BLaER1 (cell line): ENCODE measurements around the gene TTC31.
A peak's percentile ranks its signal among the peaks of the same experiment; 100 is the strongest.

ENCODE experiments used
- H3K27ac ChIP-seq: shearing (Covaris generic); formaldehyde crosslinking; 2 replicates; pipeline ENCODE4 v1.8.1; 2022
- H3K27me3 ChIP-seq: shearing (Covaris generic); formaldehyde crosslinking; 2 replicates; pipeline ENCODE4 v1.8.1; 2022
- H3K36me3 ChIP-seq: shearing (Covaris generic); formaldehyde crosslinking; 2 replicates; pipeline ENCODE4 v1.8.1; 2022
- H3K4me1 ChIP-seq: shearing (Covaris generic); formaldehyde crosslinking; 2 replicates; pipeline ENCODE4 v1.8.1; 2022
- H3K4me2 ChIP-seq: shearing (Covaris generic); formaldehyde crosslinking; 2 replicates; pipeline ENCODE4 v1.8.1; 2022
- H3K4me3 ChIP-seq: shearing (Covaris generic); formaldehyde crosslinking; 2 replicates; pipeline ENCODE4 v1.8.1; 2022
- H3K9ac ChIP-seq: shearing (Covaris generic); formaldehyde crosslinking; 2 replicates; pipeline ENCODE4 v1.8.1; 2022
- H3K9me3 ChIP-seq: shearing (Covaris generic); formaldehyde crosslinking; 2 replicates; pipeline ENCODE4 v1.8.1; 2022
- H4K20me1 ChIP-seq: shearing (Covaris generic); formaldehyde crosslinking; 2 replicates; pipeline ENCODE4 v1.8.1; 2022
- Cebpa-rat ChIP-seq: shearing (Covaris generic); IDR thresholded peaks from 2 replicates; pipeline ENCODE4 v1.8.1; 2022

The TTC31 gene

GRCh38 chr2:74514368-74515270, 31.7 kb downstream of the TTC31 start, which contains the start of gene TLX2:
Gene TLX2 (plus strand): TSS chr2:74514450. CDS start chr2:74514807, 357 bp downstream.
- peak within 1 kb of the TSS; percentile 41; the same call in 1 of the 2 replicates for H3K4me3 ChIP-seq
- peak within 1 kb of the TSS; percentile 47 for H3K4me2 ChIP-seq
- H4K20me1 ChIP-seq: peaks cover 39% of the 10 kb centered on the region
- no peaks in the 10 kb centered on the region for H3K36me3 ChIP-seq
- TF ChIP-seq Cebpa-rat: no peak
- peaks cover 100% of the 10 kb centered on the region for H3K27me3 ChIP-seq
- no peak within 1 kb of the TSS for H3K9ac ChIP-seq
- H3K27ac ChIP-seq: no peak within 1 kb of the TSS
- peaks cover 16% of the 10 kb centered on the region for H3K4me1 ChIP-seq
- peaks cover 27% of the 10 kb centered on the region; the same call in 1 of the 2 replicates for H3K9me3 ChIP-seq

GRCh38 chr2:74515271-74515980, 32.5 kb downstream of the TTC31 start:
- H3K4me2 ChIP-seq: peak overlapping the region; percentile 47; the same call in 1 of the 2 replicates
- H3K9me3 ChIP-seq: peaks cover 27% of the 10 kb centered on the region; the same call in 1 of the 2 replicates
- H3K27ac ChIP-seq: no peak overlapping the region
- H3K36me3 ChIP-seq: no peaks in the 10 kb centered on the region
- peaks cover 16% of the 10 kb centered on the region for H3K4me1 ChIP-seq
- H3K9ac ChIP-seq: no peak overlapping the region
- H3K4me3 ChIP-seq: 0 out of 2 replicates have a peak overlapping the region, but pooled peaks have one; percentile 41
- peaks cover 39% of the 10 kb centered on the region for H4K20me1 ChIP-seq
- peaks cover 100% of the 10 kb centered on the region for H3K27me3 ChIP-seq
- TF ChIP-seq Cebpa-rat: no peak

GRCh38 chr2:74515981-74516633, 33.2 kb downstream of the TTC31 start:
- no peak for TF ChIP-seq Cebpa-rat
- Histone ChIP-seq H3K4me3 (no peak overlapping the region), H3K4me1 (peaks cover 16% of the 10 kb centered on the region), H3K27me3 (peaks cover 97% of the 10 kb centered on the region), H4K20me1 (peaks cover 39% of the 10 kb centered on the region), H3K27ac (no peak overlapping the region), H3K36me3 (no peaks in the 10 kb centered on the region), H3K9ac (no peak overlapping the region), H3K4me2 (no peak overlapping the region), H3K9me3 (peaks cover 27% of the 10 kb centered on the region; the same call in 1 of the 2 replicates)

GRCh38 chr2:74516650-74517049, 33.8 kb downstream of the TTC31 start:
- Histone ChIP-seq H3K9me3 (peaks cover 27% of the 10 kb centered on the region; the same call in 1 of the 2 replicates), H3K36me3 (no peaks in the 10 kb centered on the region), H3K27me3 (peaks cover 92% of the 10 kb centered on the region), H3K9ac (no peak overlapping the region), H3K4me1 (peaks cover 16% of the 10 kb centered on the region), H3K4me2 (no peak overlapping the region), H3K27ac (no peak overlapping the region), H3K4me3 (no peak overlapping the region), H4K20me1 (peaks cover 39% of the 10 kb centered on the region)
- no peak for TF ChIP-seq Cebpa-rat

GRCh38 chr2:74522516-74522915, 39.6 kb downstream of the TTC31 start:
- Histone ChIP-seq H3K9ac (no peak overlapping the region), H3K27ac (no peak overlapping the region), H4K20me1 (no peaks in the 10 kb centered on the region; the same call in 1 of the 2 replicates), H3K36me3 (peaks cover 23% of the 10 kb centered on the region), H3K4me2 (no peak overlapping the region), H3K4me3 (no peak overlapping the region), H3K9me3 (no peaks in the 10 kb centered on the region), H3K4me1 (peaks cover 5% of the 10 kb centered on the region), H3K27me3 (peaks cover 33% of the 10 kb centered on the region)
- no peak for TF ChIP-seq Cebpa-rat

- no peak overlapping the region for H3K27ac ChIP-seq
- no peak for TF ChIP-seq Cebpa-rat
- peaks cover 31% of the 10 kb centered on the region for H3K36me3 ChIP-seq
- H3K9ac ChIP-seq: no peak overlapping the region
- peaks cover 11% of the 10 kb centered on the region for H4K20me1 ChIP-seq
- H3K4me2 ChIP-seq: no peak overlapping the region
- peaks cover 20% of the 10 kb centered on the region for H3K4me1 ChIP-seq
- no peaks in the 10 kb centered on the region for H3K9me3 ChIP-seq
- peaks cover 18% of the 10 kb centered on the region for H3K27me3 ChIP-seq
- no peak overlapping the region for H3K4me3 ChIP-seq
These were observed 41.1 kb downstream of the TTC31 start for GRCh38 chr2:74524005-74524404.

GRCh38 chr2:74524955-74525716, 42.3 kb downstream of the TTC31 start:
- no peak overlapping the region for H3K4me2 ChIP-seq
- TF ChIP-seq Cebpa-rat: no peak

GRCh38 chr2:74525717-74526648, 43.1 kb downstream of the TTC31 start, which contains the start of gene DQX1:
Gene DQX1 (minus strand): TSS chr2:74526231. CDS start chr2:74525729, 502 bp downstream.
- Histone ChIP-seq H3K9me3 (no peaks in the 10 kb centered on the region), H3K4me3 (no peak within 1 kb of the TSS), H3K27me3 (no peaks in the 10 kb centered on the region; the same call in 1 of the 2 replicates), H3K27ac (no peak within 1 kb of the TSS), H3K36me3 (peaks cover 31% of the 10 kb centered on the region), H3K9ac (no peak within 1 kb of the TSS), H3K4me1 (peaks cover 24% of the 10 kb centered on the region), H4K20me1 (peaks cover 14% of the 10 kb centered on the region), H3K4me2 (0 out of 2 replicates have a peak within 1 kb of the TSS, but pooled peaks have one; percentile 8)
- TF ChIP-seq Cebpa-rat: no peak

More at GRCh38 chr2:74524955-74525716, 42.3 kb downstream of the TTC31 start:
- peaks cover 20% of the 10 kb centered on the region for H3K4me1 ChIP-seq
- no peak overlapping the region for H3K9ac ChIP-seq
- no peak overlapping the region for H3K4me3 ChIP-seq
- H3K27ac ChIP-seq: no peak overlapping the region
- no peaks in the 10 kb centered on the region for H3K9me3 ChIP-seq
- peaks cover 7% of the 10 kb centered on the region for H3K27me3 ChIP-seq
- peaks cover 31% of the 10 kb centered on the region for H3K36me3 ChIP-seq
- H4K20me1 ChIP-seq: peaks cover 12% of the 10 kb centered on the region
